ENCODE data around the gene POLR2L. TPM values are rescaled to one million over a fixed set of nuclear protein-coding genes. Genes with fewer than 3 reads are reported as not detected.

Gene POLR2L
- total RNA-seq, 1 experiment from 2014 or later: 118 TPM

GRCh38 chr11:838441-839279 is 3.7 kb downstream of the POLR2L start:
- peaks cover 90% of the 10 kb centered on the region for H3K36me3 Mint-ChIP-seq (ENCODE audit: insufficient read depth, unreplicated experiment)
- H3K9me3 Mint-ChIP-seq (ENCODE audit: unreplicated experiment): no peaks in the 10 kb centered on the region
- peak overlapping the region; percentile 41 for H3K4me3 Mint-ChIP-seq (ENCODE audit: unreplicated experiment)
- no peak for DNase-seq (ENCODE audit: unreplicated experiment)
- peak overlapping the region; percentile 63 for H3K27ac Mint-ChIP-seq (ENCODE audit: low read depth, unreplicated experiment)
- POLR2A ChIA-PET: interaction anchor here (0.6 to 11.4 kb wide), 5 partner anchors 20 to 102 kb away, joined by 3 to 274 read pairs (median 5); partner anchors contain the start of genes PNPLA2 and RPLP2
- intact Hi-C loops (cut with micrococcal nuclease): no loop called here
- H3K4me1 Mint-ChIP-seq (ENCODE audit: insufficient read depth, unreplicated experiment): peaks cover 24% of the 10 kb centered on the region
- TSS peak; percentile 17 for BruUV-seq (replicated peaks)
- CTCF ChIA-PET: interaction anchor here (0.7 to 1.3 kb wide), 4 partner anchors 21 to 1284 kb away, joined by 3 to 5 read pairs (median 3); no protein-coding TSS in a partner anchor
- peak; percentile 40 for TF ChIP-seq CTCF (IDR thresholded peaks at IDR 0.05; ENCODE audit: unreplicated experiment)
- no peaks in the 10 kb centered on the region for H3K27me3 Mint-ChIP-seq (ENCODE audit: insufficient read depth, unreplicated experiment)

- CTCF ChIA-PET: interaction anchor here (0.6 to 1.3 kb wide), 4 partner anchors 13 to 63 kb away, joined by 3 to 5 read pairs (median 3); no protein-coding TSS in a partner anchor
- peaks cover 90% of the 10 kb centered on the region for H3K36me3 Mint-ChIP-seq (ENCODE audit: insufficient read depth, unreplicated experiment)
- no peak overlapping the region for H3K4me3 Mint-ChIP-seq (ENCODE audit: unreplicated experiment)
- TF ChIP-seq CTCF (IDR thresholded peaks at IDR 0.05; ENCODE audit: unreplicated experiment): no peak
- intact Hi-C loops (cut with micrococcal nuclease): no loop called here
- H3K27me3 Mint-ChIP-seq (ENCODE audit: insufficient read depth, unreplicated experiment): no peaks in the 10 kb centered on the region
- H3K4me1 Mint-ChIP-seq (ENCODE audit: insufficient read depth, unreplicated experiment): peaks cover 24% of the 10 kb centered on the region
- DNase-seq (ENCODE audit: unreplicated experiment): no peak
- H3K9me3 Mint-ChIP-seq (ENCODE audit: unreplicated experiment): no peaks in the 10 kb centered on the region
- no TSS peak for BruUV-seq (replicated peaks)
- H3K27ac Mint-ChIP-seq (ENCODE audit: low read depth, unreplicated experiment): no peak overlapping the region
- POLR2A ChIA-PET: interaction anchor here (7.2 to 11.4 kb wide), 2 partner anchors 19 to 30 kb away, joined by 66 to 274 read pairs; partner anchors contain the start of genes PNPLA2 and RPLP2
Observed at GRCh38 chr11:837990-838307, 4.4 kb downstream of the POLR2L start.

GRCh38 chr11:837189-837989 is 4.9 kb downstream of the POLR2L start:
- no peak overlapping the region for H3K4me3 Mint-ChIP-seq (ENCODE audit: unreplicated experiment)
- H3K36me3 Mint-ChIP-seq (ENCODE audit: insufficient read depth, unreplicated experiment): peaks cover 85% of the 10 kb centered on the region
- no peak for DNase-seq (ENCODE audit: unreplicated experiment)
- H3K27ac Mint-ChIP-seq (ENCODE audit: low read depth, unreplicated experiment): no peak overlapping the region
- no peak for TF ChIP-seq CTCF (IDR thresholded peaks at IDR 0.05; ENCODE audit: unreplicated experiment)
- no peaks in the 10 kb centered on the region for H3K27me3 Mint-ChIP-seq (ENCODE audit: insufficient read depth, unreplicated experiment)
- ChIA-PET POLR2A (interaction anchor here (1.0 to 11.4 kb wide), 4 partner anchors 9 to 111 kb away, joined by 3 to 274 read pairs (median 3); partner anchors contain the start of gene PNPLA2), CTCF (interaction anchor here (0.6 to 1.1 kb wide), 2 partner anchors 12 to 19 kb away, joined by 3 to 5 read pairs; no protein-coding TSS in a partner anchor)
- peaks cover 24% of the 10 kb centered on the region for H3K4me1 Mint-ChIP-seq (ENCODE audit: insufficient read depth, unreplicated experiment)
- intact Hi-C loops (cut with micrococcal nuclease): no loop called here
- no TSS peak for BruUV-seq (replicated peaks)
- no peaks in the 10 kb centered on the region for H3K9me3 Mint-ChIP-seq (ENCODE audit: unreplicated experiment)

- intact Hi-C loops (cut with micrococcal nuclease): no loop called here
- Mint-ChIP-seq H3K4me3 (ENCODE audit: unreplicated experiment) (no peak overlapping the region), H3K36me3 (ENCODE audit: insufficient read depth, unreplicated experiment) (peaks cover 80% of the 10 kb centered on the region), H3K9me3 (ENCODE audit: unreplicated experiment) (no peaks in the 10 kb centered on the region), H3K4me1 (ENCODE audit: insufficient read depth, unreplicated experiment) (peaks cover 30% of the 10 kb centered on the region), H3K27ac (ENCODE audit: low read depth, unreplicated experiment) (no peak overlapping the region), H3K27me3 (ENCODE audit: insufficient read depth, unreplicated experiment) (no peaks in the 10 kb centered on the region)
- POLR2A ChIA-PET: interaction anchor here (0.6 to 11.4 kb wide), 6 partner anchors 8 to 1677 kb away, joined by 3 to 274 read pairs (median 3); partner anchors contain the start of gene PNPLA2
- TF ChIP-seq CTCF (IDR thresholded peaks at IDR 0.05; ENCODE audit: unreplicated experiment): no peak
- CTCF ChIA-PET: no interaction called here
- DNase-seq (ENCODE audit: unreplicated experiment): no peak
- no TSS peak for BruUV-seq (replicated peaks)
Observed at GRCh38 chr11:836700-837099, 5.6 kb downstream of the POLR2L start.

Data from MCF 10A (cell line).